HepG2 (cell line): ENCODE data around the gene ZNF792. TPM values are rescaled to one million over a fixed set of nuclear protein-coding genes. Genes with fewer than 3 reads are reported as not detected.

Experiments used
- ARID2 ChIP-seq: sonication (generic); formaldehyde crosslinking; IDR thresholded peaks from 2 replicates; pipeline ENCODE4 v1.8.1; 2022; ENCODE audit warnings: mild to moderate bottlenecking, missing genetic modification reagents, borderline replicate concordance
- BRD4 ChIP-seq: sonication (generic); formaldehyde crosslinking; IDR thresholded peaks from 2 replicates; pipeline ENCODE4 v1.4.0; 2020; ENCODE audit warnings: missing genetic modification reagents
- BRF2 ChIP-seq: sonication (generic); formaldehyde crosslinking; IDR thresholded peaks from 2 replicates; pipeline ENCODE4 v1.8.1; 2022; ENCODE audit warnings: mild to moderate bottlenecking, missing genetic modification reagents
- EEA1 ChIP-seq: sonication (generic); formaldehyde crosslinking; IDR thresholded peaks from 2 replicates; pipeline ENCODE4 v1.5.1; 2020; ENCODE audit warnings: mild to moderate bottlenecking, missing genetic modification reagents, borderline replicate concordance
- ELF3 ChIP-seq: IDR thresholded peaks from 2 replicates; pipeline ENCODE4 v1.6.1; 2016; ENCODE audit warnings: missing genetic modification reagents, missing compliant biosample characterization
- GTF3A ChIP-seq: sonication (generic); formaldehyde crosslinking; conservative IDR thresholded peaks from 2 replicates; pipeline ENCODE4 v1.4.0; 2020; ENCODE audit warnings: mild to moderate bottlenecking, missing genetic modification reagents
- HNRNPH1 ChIP-seq: fragments of 200-400 bp; formaldehyde crosslinking; optimal IDR thresholded peaks from 2 replicates; pipeline ENCODE3; 2017; ENCODE audit warnings: mild to moderate bottlenecking, low read depth, low read length
- HOMEZ ChIP-seq: IDR thresholded peaks from 2 replicates; pipeline ENCODE4 v1.6.1; 2016; ENCODE audit warnings: low read depth
- JARID2 ChIP-seq: sonication (generic); formaldehyde crosslinking; IDR thresholded peaks from 2 replicates; pipeline ENCODE4 v1.8.1; 2023; ENCODE audit warnings: missing genetic modification reagents, inconsistent platforms; ENCODE audit not compliant: insufficient replicate concordance
- KDM5B ChIP-seq: sonication (generic); formaldehyde crosslinking; IDR thresholded peaks from 2 replicates; pipeline ENCODE4 v1.4.0; 2020; ENCODE audit warnings: missing genetic modification reagents, mild to moderate bottlenecking, borderline replicate concordance
- MAFG ChIP-seq: sonication (generic); formaldehyde crosslinking; IDR thresholded peaks from 2 replicates; pipeline ENCODE4 v1.5.1; 2020; ENCODE audit warnings: mild to moderate bottlenecking, missing genetic modification reagents
- PAF1 ChIP-seq: IDR thresholded peaks from 2 replicates; pipeline ENCODE4 v1.6.1; 2016; ENCODE audit warnings: missing genetic modification reagents, missing compliant biosample characterization
- PRDM10 ChIP-seq: sonication (generic); formaldehyde crosslinking; IDR thresholded peaks from 2 replicates; pipeline ENCODE4 v1.4.0; 2020; ENCODE audit warnings: low read depth, missing genetic modification reagents
- SIN3B ChIP-seq: fragments of 150-350 bp; IDR thresholded peaks from 2 replicates; pipeline ENCODE4 v1.6.1; 2014; ENCODE audit warnings: low read length
- SMARCC2 ChIP-seq: fragments of 450-650 bp; IDR thresholded peaks from 2 replicates; pipeline ENCODE4 v1.6.1; 2017; ENCODE audit warnings: antibody characterized with exemption, mild to moderate bottlenecking
- SRSF4 ChIP-seq: fragments of 200-400 bp; formaldehyde crosslinking; IDR thresholded peaks from one replicate; pipeline ENCODE4 v1.6.1; 2018; ENCODE audit warnings: mild to moderate bottlenecking, low read depth, low read length, moderate library complexity; ENCODE audit not compliant: poor library complexity, severe bottlenecking
- SRSF9 ChIP-seq: fragments of 200-400 bp; formaldehyde crosslinking; IDR thresholded peaks from 2 replicates; pipeline ENCODE4 v1.6.1; 2018; ENCODE audit warnings: borderline replicate concordance, mild to moderate bottlenecking, low read depth, low read length; ENCODE audit not compliant: insufficient read depth, poor library complexity, severe bottlenecking
- TAF15 ChIP-seq: fragments of 200-400 bp; formaldehyde crosslinking; IDR thresholded peaks from one replicate; pipeline ENCODE4 v1.6.1; 2018; ENCODE audit warnings: mild to moderate bottlenecking, low read depth, low read length; ENCODE audit not compliant: poor library complexity, severe bottlenecking
- TEAD2 ChIP-seq: sonication (generic); formaldehyde crosslinking; IDR thresholded peaks from 2 replicates; pipeline ENCODE4 v1.9.0; 2021; ENCODE audit warnings: missing genetic modification reagents
- ZBTB3 ChIP-seq: sonication (generic); formaldehyde crosslinking; IDR thresholded peaks from 2 replicates; pipeline ENCODE4 v1.4.0; 2020; ENCODE audit warnings: low read depth, mild to moderate bottlenecking, moderate library complexity, missing genetic modification reagents, borderline replicate concordance
- ZNF296 ChIP-seq: sonication (generic); formaldehyde crosslinking; conservative IDR thresholded peaks from 2 replicates; pipeline ENCODE4 v1.5.0; 2020; ENCODE audit warnings: mild to moderate bottlenecking, missing genetic modification reagents
- ZNF335 ChIP-seq: sonication (generic); formaldehyde crosslinking; IDR thresholded peaks from 2 replicates; pipeline ENCODE4 v1.4.0; 2020; ENCODE audit warnings: missing genetic modification reagents
- ZNF367 ChIP-seq: sonication (generic); formaldehyde crosslinking; IDR thresholded peaks from 2 replicates; pipeline ENCODE4 v1.4.0; 2020; ENCODE audit warnings: missing genetic modification reagents, borderline replicate concordance
- ZNF572 ChIP-seq: sonication (generic); formaldehyde crosslinking; IDR thresholded peaks from 2 replicates; pipeline ENCODE4 v1.5.1; 2020; ENCODE audit warnings: mild to moderate bottlenecking, missing genetic modification reagents
- ZNF674 ChIP-seq: sonication (generic); formaldehyde crosslinking; IDR thresholded peaks from 2 replicates; pipeline ENCODE4 v1.5.0; 2020; ENCODE audit warnings: low read depth, mild to moderate bottlenecking, missing genetic modification reagents
- polyA plus RNA-seq, 8 experiments: library from polyadenylated mRNA; depleted of rRNA in 3 of 8; stranded (reverse) in 7 of 8; unstranded in 1 of 8; fragments of >200 nt; fragmentation: Illumina TruSeq in 4 of 8; extraction: Trizol in 4 of 8; gene quantifications; 2 replicates each; pipeline versions ENCODE4 v1.2.1 to v1.2.3, GENCODE V29; 2011 to 2016; ENCODE audit warnings: low read depth in 4 of 8, missing spikeins in 1 of 8, mixed read lengths in 1 of 8; ENCODE audit not compliant: insufficient read depth in 1 of 8
- total RNA-seq, 5 experiments: library from RNA; depleted of rRNA; stranded (reverse); fragments of >200 nt; fragmentation: Illumina TruSeq; extraction: Trizol; gene quantifications; 2 replicates each; pipeline ENCODE4 v1.2.3, GENCODE V29; 2016; ENCODE audit warnings: low read depth in 1 of 5

The ZNF792 gene
- total and polyA plus RNA-seq, 2 of the 13 experiments (the other 11 are each of a cell fraction or from before 2014, with no cell fraction given) = 5.5 to 11.5 TPM

GRCh38 chr19:34998777-34999497, 34.9 kb upstream of the ZNF792 start (continued):
- no peak for TF ChIP-seq SMARCC2
- no peak for TF ChIP-seq KDM5B
- no peak for TF ChIP-seq PRDM10 (CRISPR knock-in tag)
- no peak for TF ChIP-seq SIN3B
- 0 out of 2 replicates have a peak, but pooled peaks have one; percentile 34 for TF ChIP-seq ELF3 (CRISPR knock-in tag)
- no peak for TF ChIP-seq ZNF296 (CRISPR knock-in tag)
- TF ChIP-seq PAF1 = no peak
- TF ChIP-seq SRSF9 = no peak
- TF ChIP-seq JARID2 (CRISPR knock-in tag) = no peak
- TF ChIP-seq BRF2 (CRISPR knock-in tag) = no peak
- no peak for TF ChIP-seq GTF3A (CRISPR knock-in tag)
- TF ChIP-seq ZNF367 (CRISPR knock-in tag) = no peak
- TF ChIP-seq ARID2 (CRISPR knock-in tag) = peak; percentile 54; the same call in 1 of the 2 replicates
- no peak for TF ChIP-seq BRD4
- TF ChIP-seq HNRNPH1 = no peak
- TF ChIP-seq TEAD2 (CRISPR knock-in tag) = no peak
- no peak for TF ChIP-seq ZNF674
- TF ChIP-seq ZBTB3 (CRISPR knock-in tag) = no peak; the same call in 1 of the 2 replicates
- no peak for TF ChIP-seq TAF15
- TF ChIP-seq SRSF4 = no peak
- TF ChIP-seq ZNF335 (CRISPR knock-in tag) = no peak
- no peak for TF ChIP-seq MAFG (CRISPR knock-in tag)
- TF ChIP-seq ZNF572 = no peak
- no peak for TF ChIP-seq HOMEZ (CRISPR knock-in tag)
- TF ChIP-seq EEA1 = no peak
